Endodermal cell (in vitro differentiated cells): Measurements from ENCODE around the gene CERS6. TPM values are rescaled to one million over a fixed set of nuclear protein-coding genes. Genes with fewer than 3 reads are reported as not detected.

ENCODE experiments used
- DNase-seq: peaks from one replicate; pipeline ENCODE4 v3.0.0-alpha.2; 2017
- H3K27ac ChIP-seq: 2 replicates; pipeline ENCODE4 v1.5.1; 2013; ENCODE audit warnings: mild to moderate bottlenecking, low read depth, low read length, moderate library complexity
- H3K27me3 ChIP-seq: 2 replicates; pipeline ENCODE4 v1.6.1; 2013; ENCODE audit warnings: mild to moderate bottlenecking, low read length, moderate library complexity; ENCODE audit not compliant: insufficient read depth, control insufficient read depth, poor library complexity, severe bottlenecking
- H3K36me3 ChIP-seq: 2 replicates; pipeline ENCODE4 v1.7.0; 2013; ENCODE audit warnings: mild to moderate bottlenecking, low read length, moderate library complexity; ENCODE audit not compliant: control insufficient read depth, insufficient read depth
- H3K4me1 ChIP-seq: one replicate; pipeline ENCODE4 v1.7.0; 2013; ENCODE audit warnings: low read length; ENCODE audit not compliant: control insufficient read depth, insufficient read depth
- H3K4me3 ChIP-seq: 2 replicates; pipeline ENCODE4 v1.5.1; 2013; ENCODE audit warnings: mild to moderate bottlenecking, low read length, moderate library complexity
- H3K9ac ChIP-seq: 2 replicates; pipeline ENCODE4 v1.6.1; 2013; ENCODE audit warnings: mild to moderate bottlenecking, low read length, moderate library complexity; ENCODE audit not compliant: poor library complexity, severe bottlenecking; ENCODE audit errors: extremely low read depth
- H3K9me3 ChIP-seq: 2 replicates; pipeline ENCODE4 v1.6.1; 2013; ENCODE audit warnings: mild to moderate bottlenecking, low read length, moderate library complexity; ENCODE audit not compliant: control insufficient read depth
- H3K27ac Mint-ChIP-seq: 2 replicates; pipeline ENCODE4 v1.8.0; 2020; ENCODE audit warnings: mixed read lengths
- H3K27me3 Mint-ChIP-seq: 2 replicates; pipeline ENCODE4 v1.8.0; 2021; ENCODE audit warnings: mild to moderate bottlenecking, mixed read lengths; ENCODE audit not compliant: insufficient read depth
- H3K36me3 Mint-ChIP-seq: 2 replicates; pipeline ENCODE4 v1.8.0; 2020; ENCODE audit warnings: low read depth, mixed read lengths
- H3K4me1 Mint-ChIP-seq: 2 replicates; pipeline ENCODE4 v1.8.0; 2020; ENCODE audit warnings: mixed read lengths
- H3K4me3 Mint-ChIP-seq: 2 replicates; pipeline ENCODE4 v1.8.0; 2020; ENCODE audit warnings: mild to moderate bottlenecking, moderate library complexity, mixed read lengths
- H3K9me3 Mint-ChIP-seq: 2 replicates; pipeline ENCODE4 v1.8.0; 2020; ENCODE audit warnings: mild to moderate bottlenecking, mixed read lengths
- CTCF ChIP-seq: fragments of 200-600 bp; sonication (generic); conservative IDR thresholded peaks from 2 replicates; pipeline ENCODE4 v1.5.0; 2021; ENCODE audit warnings: antibody characterized with exemption, mild to moderate bottlenecking
- WGBS, 2 experiments: methylation state at CpG; one replicate each; pipeline versions ENCODE4 v1.1.5 to v1.1.7; 2013; ENCODE audit warnings: missing lambda C conversion rate in 2 of 2, mixed read lengths in 1 of 2; ENCODE audit not compliant: insufficient coverage in 1 of 2, insufficient read length in 1 of 2; 5-methylcytosine and 5-hydroxymethylcytosine counted together
- total RNA-seq, 2 donors: library from RNA; stranded (reverse); fragmentation: NEBNext Ultra II Directional in 1 of 2; extraction: Animal tissue kit (Norgen Biotek cat#: 25700) in 1 of 2; gene quantifications; 2 replicates in 1 of 2; 3 replicates in 1 of 2; pipeline ENCODE4 v1.2.1, GENCODE V29; 2021

The CERS6 gene
- total RNA-seq, 2 donors from 2014 or later: 41.3 to 52.0 TPM

- Histone ChIP-seq H3K9ac (no peak overlapping the region), H3K4me3 (no peak overlapping the region), H3K27me3 (no peaks in the 10 kb centered on the region), H3K27ac (no peak overlapping the region), H3K4me1 (peaks cover under 1% of the 10 kb centered on the region), H3K36me3 (no peaks in the 10 kb centered on the region), H3K9me3 (peaks cover 5% of the 10 kb centered on the region)
- no peaks in the 10 kb centered on the region for H3K9me3 Mint-ChIP-seq
- H3K27me3 Mint-ChIP-seq: peaks cover 13% of the 10 kb centered on the region
- DNase-seq: no peak
- no peak overlapping the region for H3K27ac Mint-ChIP-seq
- no peak overlapping the region for H3K4me3 Mint-ChIP-seq
- H3K4me1 Mint-ChIP-seq: peaks cover 26% of the 10 kb centered on the region
- WGBS, 2 experiments: 91 to 100% methylated on average over 1 to 3 of the region's 3 CpGs
- H3K36me3 Mint-ChIP-seq: no peaks in the 10 kb centered on the region
- TF ChIP-seq CTCF: no peak
Measured at GRCh38 chr2:168424971-168425370, 31.1 kb upstream of the CERS6 start.

- H3K4me1 ChIP-seq: no peaks in the 10 kb centered on the region
- Mint-ChIP-seq H3K4me3 (no peak overlapping the region), H3K27ac (no peak overlapping the region), H3K4me1 (peaks cover 32% of the 10 kb centered on the region), H3K36me3 (no peaks in the 10 kb centered on the region), H3K9me3 (no peaks in the 10 kb centered on the region), H3K27me3 (peaks cover 13% of the 10 kb centered on the region)
- no peaks in the 10 kb centered on the region for H3K27me3 ChIP-seq
- no peak overlapping the region for H3K4me3 ChIP-seq
- H3K9me3 ChIP-seq: no peaks in the 10 kb centered on the region
- no peak overlapping the region for H3K27ac ChIP-seq
- no peak overlapping the region for H3K9ac ChIP-seq
- no peak for DNase-seq
- 93 to 100% methylated on average over 1 to 2 of the region's 2 CpGs for WGBS, 2 experiments
- TF ChIP-seq CTCF: no peak
- H3K36me3 ChIP-seq: no peaks in the 10 kb centered on the region
Measured at GRCh38 chr2:168426861-168427260, 29.2 kb upstream of the CERS6 start.

- Mint-ChIP-seq H3K36me3 (no peaks in the 10 kb centered on the region), H3K27ac (no peak overlapping the region), H3K4me1 (peaks cover 35% of the 10 kb centered on the region), H3K27me3 (peaks cover 13% of the 10 kb centered on the region), H3K4me3 (no peak overlapping the region), H3K9me3 (no peaks in the 10 kb centered on the region)
- H3K27ac ChIP-seq: no peak overlapping the region
- H3K27me3 ChIP-seq: no peaks in the 10 kb centered on the region
- 40 to 67% methylated on average over 2 to 3 of the region's 3 CpGs for WGBS, 2 experiments
- H3K36me3 ChIP-seq: no peaks in the 10 kb centered on the region
- no peak overlapping the region for H3K9ac ChIP-seq
- no peaks in the 10 kb centered on the region for H3K9me3 ChIP-seq
- no peaks in the 10 kb centered on the region for H3K4me1 ChIP-seq
- H3K4me3 ChIP-seq: no peak overlapping the region
- no peak for DNase-seq
- TF ChIP-seq CTCF: no peak
Measured at GRCh38 chr2:168427451-168427850, 28.6 kb upstream of the CERS6 start.
